Subcutaneous adipose tissue (tissue), 4 donors: Measurements from ENCODE around the gene RAE1. TPM values are rescaled to one million over a fixed set of nuclear protein-coding genes. Genes with fewer than 3 reads are reported as not detected.

Source experiments
- total RNA-seq, 4 donors: library from RNA; depleted of rRNA; stranded (reverse); fragments of >200 nt; gene quantifications; one replicate each; pipeline ENCODE4 v1.1.0, GENCODE V29; 2016
- TF ChIP-seq, protein P1 (sequence below): fragments of 450-650 bp; IDR thresholded peaks from one replicate; pipeline ENCODE4 v1.5.1; 2016; ENCODE audit warnings: low read depth, mild to moderate bottlenecking, control low read depth, antibody characterized with exemption, moderate library complexity

Gene RAE1
- total RNA-seq, 4 donors from 2014 or later: 13.9 to 39.5 (median 16.4) TPM

DNA sequence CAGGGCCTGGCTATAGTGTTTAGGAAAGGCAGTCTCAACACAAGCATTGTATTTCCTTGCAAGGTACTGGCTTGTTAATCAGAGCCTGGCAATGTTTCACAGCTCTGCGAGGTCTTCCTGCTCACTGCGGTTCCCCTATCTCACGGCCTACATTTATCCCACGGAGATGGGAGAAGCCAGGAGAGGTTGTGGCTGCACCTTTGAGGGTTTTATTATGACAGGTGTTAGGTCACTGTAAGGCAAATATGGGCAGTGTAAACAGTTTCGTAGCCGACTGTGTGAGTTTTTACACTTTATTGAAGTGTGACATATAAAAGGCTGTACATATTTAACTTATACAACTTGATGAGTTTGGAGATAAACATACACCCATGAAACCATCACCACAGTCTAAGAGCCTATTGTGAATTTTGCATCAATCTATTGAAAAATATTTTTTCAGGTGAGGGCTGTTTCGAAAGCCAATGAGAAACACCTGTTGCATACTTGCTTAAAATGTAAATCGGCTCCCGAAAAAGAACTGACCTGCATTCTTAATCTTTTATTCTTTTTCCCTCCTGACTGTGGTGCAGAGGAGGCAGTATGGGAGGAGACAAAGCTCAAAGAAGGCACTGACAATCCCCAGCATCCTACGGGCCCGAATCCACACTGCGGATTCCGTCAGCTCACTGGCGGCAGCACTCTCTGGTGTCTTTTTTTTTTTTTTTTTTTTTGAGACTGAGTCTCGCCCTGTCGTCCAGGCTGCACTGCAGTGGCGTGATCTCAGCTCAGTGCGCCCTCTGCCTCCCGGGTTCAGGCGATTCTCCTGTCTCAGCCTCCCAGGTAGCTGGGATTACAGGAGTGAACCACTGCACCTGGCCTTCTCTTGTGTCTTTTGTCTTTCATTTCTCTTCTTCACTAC lies 32.6 kb downstream of the RAE1 start:
- TF ChIP-seq, protein P1, sequence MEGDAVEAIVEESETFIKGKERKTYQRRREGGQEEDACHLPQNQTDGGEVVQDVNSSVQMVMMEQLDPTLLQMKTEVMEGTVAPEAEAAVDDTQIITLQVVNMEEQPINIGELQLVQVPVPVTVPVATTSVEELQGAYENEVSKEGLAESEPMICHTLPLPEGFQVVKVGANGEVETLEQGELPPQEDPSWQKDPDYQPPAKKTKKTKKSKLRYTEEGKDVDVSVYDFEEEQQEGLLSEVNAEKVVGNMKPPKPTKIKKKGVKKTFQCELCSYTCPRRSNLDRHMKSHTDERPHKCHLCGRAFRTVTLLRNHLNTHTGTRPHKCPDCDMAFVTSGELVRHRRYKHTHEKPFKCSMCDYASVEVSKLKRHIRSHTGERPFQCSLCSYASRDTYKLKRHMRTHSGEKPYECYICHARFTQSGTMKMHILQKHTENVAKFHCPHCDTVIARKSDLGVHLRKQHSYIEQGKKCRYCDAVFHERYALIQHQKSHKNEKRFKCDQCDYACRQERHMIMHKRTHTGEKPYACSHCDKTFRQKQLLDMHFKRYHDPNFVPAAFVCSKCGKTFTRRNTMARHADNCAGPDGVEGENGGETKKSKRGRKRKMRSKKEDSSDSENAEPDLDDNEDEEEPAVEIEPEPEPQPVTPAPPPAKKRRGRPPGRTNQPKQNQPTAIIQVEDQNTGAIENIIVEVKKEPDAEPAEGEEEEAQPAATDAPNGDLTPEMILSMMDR: no peak

DNA sequence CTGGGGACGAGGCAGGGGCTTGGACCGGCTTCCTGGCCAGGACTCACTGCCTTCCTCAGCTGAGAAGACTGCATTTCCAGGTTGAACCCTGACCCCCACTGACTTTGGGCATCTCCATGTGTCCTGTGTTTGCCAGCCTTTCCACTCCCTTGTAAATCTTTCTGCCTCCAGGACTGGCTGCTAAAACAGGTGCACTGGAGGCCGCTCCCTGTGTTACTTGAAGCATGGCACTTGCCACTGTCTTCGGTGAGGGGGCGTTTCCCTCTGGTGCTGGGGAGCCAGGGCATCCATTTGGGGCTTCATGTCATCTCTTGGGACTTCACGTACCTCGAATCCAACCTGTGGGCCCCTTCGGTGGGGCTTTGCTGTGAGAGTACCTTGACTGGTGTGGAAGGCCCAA lies 33.4 kb downstream of the RAE1 start:
- TF ChIP-seq, protein P1: no peak

DNA sequence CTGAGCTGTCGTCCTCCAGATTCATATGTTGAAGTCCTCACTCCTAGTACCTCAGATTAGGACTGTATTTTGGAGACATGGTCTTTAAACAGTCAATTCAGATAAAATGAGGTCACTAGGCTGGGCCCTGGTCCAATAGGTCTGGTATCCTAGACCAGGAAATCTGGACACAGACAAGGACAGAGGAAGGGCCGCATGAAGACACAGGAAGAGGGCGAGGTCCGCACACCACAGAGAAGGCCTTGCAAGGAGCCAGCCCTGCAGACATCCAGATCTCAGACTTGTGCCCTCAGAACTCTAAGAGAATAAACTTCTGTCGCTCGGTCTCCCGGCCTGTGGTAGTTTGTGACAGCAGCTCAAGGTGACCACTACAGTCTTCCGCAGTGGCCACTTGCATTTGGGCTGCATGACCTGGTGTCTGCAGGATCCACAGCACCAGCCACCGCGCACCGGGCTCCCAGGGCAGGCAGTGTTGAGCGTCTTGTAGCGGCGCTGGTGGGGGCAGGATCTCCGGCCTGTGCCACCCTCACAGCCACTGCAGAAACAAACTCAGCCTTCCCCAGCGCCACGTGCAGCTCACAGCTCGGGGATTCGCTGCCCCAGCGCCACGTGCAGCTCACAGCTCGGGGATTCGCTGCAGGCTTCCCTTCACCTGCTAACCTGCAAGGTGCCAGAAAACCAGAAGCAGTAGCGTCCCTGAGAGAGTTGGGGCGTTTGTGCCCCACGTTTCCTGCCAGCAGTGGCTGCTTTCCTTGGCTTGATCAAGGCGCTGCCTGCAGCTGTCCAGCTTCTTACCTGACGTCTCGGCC lies 34.1 kb downstream of the RAE1 start:
- TF ChIP-seq, protein P1: no peak

DNA sequence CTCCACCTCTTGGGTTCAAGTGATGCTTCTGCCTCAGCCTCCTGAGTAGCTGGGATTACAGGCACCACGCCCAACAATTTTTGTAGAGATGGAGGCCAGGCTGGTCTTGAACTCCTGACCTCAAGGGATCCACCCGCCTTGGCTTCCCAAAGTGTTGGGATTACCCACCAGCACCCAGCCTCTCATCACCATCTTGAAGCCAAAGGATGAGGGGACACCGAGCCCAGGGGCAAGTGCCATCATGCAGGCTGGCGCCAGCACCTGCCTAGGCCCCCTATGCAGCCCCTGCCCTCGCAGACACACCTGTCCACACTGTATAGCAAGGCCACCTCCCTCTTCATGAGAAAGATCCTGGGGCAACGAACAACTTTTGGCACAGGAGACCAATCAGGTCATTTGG lies 34.9 kb downstream of the RAE1 start:
- TF ChIP-seq, protein P1: no peak

DNA sequence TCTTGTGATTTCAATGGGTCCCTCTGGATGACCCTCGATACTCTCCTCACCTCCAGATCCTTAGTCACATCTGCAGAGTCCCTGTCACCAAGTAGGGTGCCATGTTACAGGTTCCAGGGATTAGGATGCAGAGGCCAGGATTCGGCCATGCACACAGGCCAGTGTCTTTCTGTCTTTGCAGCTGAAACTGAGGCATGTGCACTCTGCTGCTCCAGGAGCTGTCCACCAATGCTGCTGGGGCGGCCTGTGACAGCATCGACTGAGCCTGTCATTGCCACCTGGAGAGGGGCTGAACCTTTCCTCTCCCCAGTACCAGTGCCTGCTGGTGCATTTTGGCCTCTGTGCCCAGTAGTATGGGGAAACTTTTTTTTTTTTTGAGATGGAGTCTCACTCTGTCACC lies 35.7 kb downstream of the RAE1 start:
- TF ChIP-seq, protein P1: no peak

DNA sequence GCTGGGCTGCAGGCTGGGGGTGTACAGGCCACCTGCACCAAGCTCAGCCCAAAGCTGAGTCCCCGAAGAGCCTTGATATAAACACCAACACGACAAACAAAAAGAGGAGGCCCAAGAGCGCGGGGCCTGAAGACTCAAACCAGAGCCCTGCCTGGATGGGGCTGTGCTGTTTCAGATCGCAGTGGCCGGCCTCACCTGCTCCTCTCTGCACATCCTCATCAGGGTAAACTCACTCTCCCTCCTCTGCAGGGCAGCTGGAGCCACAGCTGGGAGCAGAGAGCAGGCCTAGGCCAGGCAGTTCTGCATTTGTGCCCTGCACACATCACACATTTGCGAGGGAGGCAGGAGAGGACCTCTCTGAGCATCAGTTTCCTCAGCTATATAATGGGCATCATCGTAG lies 36.4 kb downstream of the RAE1 start:
- TF ChIP-seq, protein P1: no peak

DNA sequence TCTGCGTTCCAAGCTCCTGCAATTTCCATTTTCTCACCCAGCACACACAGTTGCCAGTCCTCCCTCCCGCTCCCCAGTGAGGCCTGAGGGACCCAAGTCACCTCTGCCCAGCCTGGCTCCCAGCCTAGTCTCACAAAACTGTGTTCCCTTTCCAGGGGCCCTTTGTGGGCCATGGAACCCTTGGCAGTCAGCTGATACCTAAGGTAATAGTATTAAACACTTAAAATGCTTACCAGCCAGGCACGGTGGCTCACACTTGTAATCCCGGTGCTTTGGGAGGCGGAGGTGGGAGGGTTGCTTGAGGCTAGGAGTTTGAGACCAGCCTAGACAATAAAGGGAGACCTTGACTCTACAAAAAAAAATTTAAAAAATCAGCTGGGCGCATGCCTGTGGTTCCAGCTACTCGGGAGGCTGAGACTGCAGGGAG lies 36.9 kb downstream of the RAE1 start:
- TF ChIP-seq, protein P1: no peak
